ENCODE measurements around the gene HSPB6. TPM values are rescaled to one million over a fixed set of nuclear protein-coding genes. Genes with fewer than 3 reads are reported as not detected.

Gene HSPB6
- total RNA-seq, 1 experiment from 2014 or later: 0.93 TPM

DNA sequence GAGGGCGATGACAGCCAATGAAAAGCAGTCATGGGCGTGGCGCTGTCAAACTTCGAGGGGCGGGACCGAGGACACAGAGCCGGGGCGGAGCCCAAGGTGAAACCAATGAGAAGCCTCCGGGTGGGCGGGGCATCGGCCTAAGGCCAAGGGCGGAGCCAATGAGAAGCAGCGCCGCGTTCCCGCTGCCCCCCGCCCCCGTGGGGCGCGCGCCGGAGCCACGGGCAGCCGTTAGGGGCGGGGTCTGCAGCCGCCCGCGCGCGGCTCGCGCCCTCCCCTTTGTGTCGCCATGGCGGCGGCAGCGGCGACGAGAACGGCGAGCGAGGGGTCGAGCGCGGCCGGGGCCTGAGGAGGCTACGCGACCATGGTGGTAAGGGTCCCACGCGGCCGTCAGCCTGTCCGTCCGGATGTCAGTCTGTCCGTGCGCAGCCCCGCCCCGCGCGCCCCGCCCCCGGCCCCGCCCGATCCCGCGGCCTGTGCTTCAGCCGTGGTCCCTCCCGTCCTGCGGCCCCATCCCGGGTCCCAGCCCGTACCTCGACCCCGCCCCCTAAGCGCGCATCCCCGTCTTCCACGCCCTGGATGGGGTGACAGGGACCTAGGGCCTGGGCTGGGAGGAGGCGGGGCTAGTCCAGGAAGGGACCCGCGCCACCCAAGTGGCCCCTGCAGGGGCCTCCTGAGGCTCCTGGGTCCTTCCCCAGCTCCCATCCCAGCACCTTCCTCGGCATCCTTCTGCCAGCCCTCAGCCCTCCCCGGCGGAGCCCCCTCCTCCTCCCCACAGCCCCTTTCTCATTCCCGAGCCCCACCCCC, 18.7 kb upstream of the HSPB6 start, which contains the start of gene ARHGAP33:
Gene ARHGAP33 (plus strand): TSS at position 267 of the 804 bp plus-strand sequence. CDS start 95 bp downstream, at position 362.
- peaks cover 9 to 16% of the 10 kb centered on the region in 2 experiments; a peak in 3 of 4 replicates for H3K4me1 ChIP-seq (ENCODE audit: control insufficient read depth in 1 of 2, insufficient read depth in 2 of 2, low read length in 2 of 2)
- ChIA-PET RAD21 (ENCODE audit: low non-redundant PET in 1 of 2, low total read pairs in 2 of 2, uncharacterized antibody in 2 of 2, unreplicated experiment in 2 of 2) (no interaction called here), CTCF (no interaction called here), POLR2A (no interaction called here)
- no peaks in the 10 kb centered on the region for H3K9me2 ChIP-seq (ENCODE audit: insufficient read depth)
- H3K36me3 ChIP-seq (ENCODE audit: control insufficient read depth in 1 of 2, insufficient read depth in 2 of 2, low read length in 2 of 2): no peaks in the 10 kb centered on the region
- no peaks in the 10 kb centered on the region for H3K27me3 ChIP-seq (ENCODE audit: insufficient read depth, low read length)
- no peak within 1 kb of the TSS; the same call in 1 of the 2 replicates for H3K27ac ChIP-seq (ENCODE audit: low read depth, low read length)
- BruUV-seq (replicated peaks): no TSS peak
- H3K4me3 ChIP-seq (replicated peaks in 1 of 2; ENCODE audit: low read depth in 1 of 2, low read length in 2 of 2): peak within 1 kb of the TSS; percentile 65 to 67
- peak; percentile 95 for DNase-seq (ENCODE audit: low read depth, low spot score)
- H2AFZ ChIP-seq (ENCODE audit: low read depth, low read length, poor library complexity, severe bottlenecking): peak within 1 kb of the TSS; percentile 17
- peak; percentile 95 for ATAC-seq
- no peaks in the 10 kb centered on the region for H3K9me3 ChIP-seq (ENCODE audit: control insufficient read depth in 1 of 2, insufficient read depth in 1 of 2, low read depth in 1 of 2, low read length in 2 of 2)
- H3K79me2 ChIP-seq (ENCODE audit: insufficient read depth, low read length): 0 out of 2 replicates have a peak, but pooled peaks cover 3% of the 10 kb centered on the region
- peak within 1 kb of the TSS; percentile 51 for H3K9ac ChIP-seq (ENCODE audit: low read length)
- H3K4me2 ChIP-seq (ENCODE audit: low read length): peak within 1 kb of the TSS; percentile 77
- no peak for TF ChIP-seq EGR1 (IDR thresholded peaks at IDR 0.05; ENCODE audit: low read depth)
- peak; percentile 44 for TF ChIP-seq POLR2AphosphoS5 (IDR thresholded peaks at IDR 0.05; ENCODE audit: low read depth, low read length)
- peak; percentile 33; the same call in 1 of the 2 replicates for TF ChIP-seq ZFX (IDR thresholded peaks at IDR 0.05)
- peak; percentile 73 for TF ChIP-seq SP1 (IDR thresholded peaks at IDR 0.05; ENCODE audit: low read depth)
- H4K20me1 ChIP-seq (ENCODE audit: insufficient read depth): no peaks in the 10 kb centered on the region
- intact Hi-C loops (cut with micrococcal nuclease): no loop called here

DNA sequence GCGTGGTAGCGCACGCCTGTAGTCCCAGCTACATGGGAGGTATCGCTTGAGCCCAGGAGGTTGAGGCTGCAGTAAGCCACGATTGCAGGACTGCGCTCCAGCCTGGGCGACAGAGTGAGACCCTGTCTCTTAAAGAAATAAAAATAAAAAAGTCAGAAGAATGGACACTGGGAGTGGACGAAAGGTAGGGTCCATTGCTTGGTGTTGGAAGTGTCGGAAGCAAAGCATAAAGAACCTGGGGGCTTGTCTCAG, 18.1 kb upstream of the HSPB6 start:
- POLR2A ChIA-PET: no interaction called here
- BruUV-seq (replicated peaks): no TSS peak
- CTCF ChIA-PET: no interaction called here
- H3K4me3 ChIP-seq (replicated peaks in 1 of 2; ENCODE audit: low read depth in 1 of 2, low read length in 2 of 2): peak overlapping the region; percentile 15 to 65; a peak in 3 of 4 replicates
- RAD21 ChIA-PET (ENCODE audit: low non-redundant PET in 1 of 2, low total read pairs in 2 of 2, uncharacterized antibody in 2 of 2, unreplicated experiment in 2 of 2): no interaction called here
- no peak for DNase-seq (ENCODE audit: low read depth, low spot score)
- H3K9me2 ChIP-seq (ENCODE audit: insufficient read depth): no peaks in the 10 kb centered on the region
- no peaks in the 10 kb centered on the region for H3K27me3 ChIP-seq (ENCODE audit: insufficient read depth, low read length)
- H4K20me1 ChIP-seq (ENCODE audit: insufficient read depth): no peaks in the 10 kb centered on the region
- peak overlapping the region; percentile 17 for H2AFZ ChIP-seq (ENCODE audit: low read depth, low read length, poor library complexity, severe bottlenecking)
- peaks cover 9 to 16% of the 10 kb centered on the region in 2 experiments; a peak in 3 of 4 replicates for H3K4me1 ChIP-seq (ENCODE audit: control insufficient read depth in 1 of 2, insufficient read depth in 2 of 2, low read length in 2 of 2)
- no peak for ATAC-seq
- intact Hi-C loops (cut with micrococcal nuclease): no loop called here
- no peaks in the 10 kb centered on the region for H3K9me3 ChIP-seq (ENCODE audit: control insufficient read depth in 1 of 2, insufficient read depth in 1 of 2, low read depth in 1 of 2, low read length in 2 of 2)
- H3K27ac ChIP-seq (ENCODE audit: low read depth, low read length): no peak overlapping the region
- peak overlapping the region; percentile 77 for H3K4me2 ChIP-seq (ENCODE audit: low read length)
- TF ChIP-seq, protein P1, sequence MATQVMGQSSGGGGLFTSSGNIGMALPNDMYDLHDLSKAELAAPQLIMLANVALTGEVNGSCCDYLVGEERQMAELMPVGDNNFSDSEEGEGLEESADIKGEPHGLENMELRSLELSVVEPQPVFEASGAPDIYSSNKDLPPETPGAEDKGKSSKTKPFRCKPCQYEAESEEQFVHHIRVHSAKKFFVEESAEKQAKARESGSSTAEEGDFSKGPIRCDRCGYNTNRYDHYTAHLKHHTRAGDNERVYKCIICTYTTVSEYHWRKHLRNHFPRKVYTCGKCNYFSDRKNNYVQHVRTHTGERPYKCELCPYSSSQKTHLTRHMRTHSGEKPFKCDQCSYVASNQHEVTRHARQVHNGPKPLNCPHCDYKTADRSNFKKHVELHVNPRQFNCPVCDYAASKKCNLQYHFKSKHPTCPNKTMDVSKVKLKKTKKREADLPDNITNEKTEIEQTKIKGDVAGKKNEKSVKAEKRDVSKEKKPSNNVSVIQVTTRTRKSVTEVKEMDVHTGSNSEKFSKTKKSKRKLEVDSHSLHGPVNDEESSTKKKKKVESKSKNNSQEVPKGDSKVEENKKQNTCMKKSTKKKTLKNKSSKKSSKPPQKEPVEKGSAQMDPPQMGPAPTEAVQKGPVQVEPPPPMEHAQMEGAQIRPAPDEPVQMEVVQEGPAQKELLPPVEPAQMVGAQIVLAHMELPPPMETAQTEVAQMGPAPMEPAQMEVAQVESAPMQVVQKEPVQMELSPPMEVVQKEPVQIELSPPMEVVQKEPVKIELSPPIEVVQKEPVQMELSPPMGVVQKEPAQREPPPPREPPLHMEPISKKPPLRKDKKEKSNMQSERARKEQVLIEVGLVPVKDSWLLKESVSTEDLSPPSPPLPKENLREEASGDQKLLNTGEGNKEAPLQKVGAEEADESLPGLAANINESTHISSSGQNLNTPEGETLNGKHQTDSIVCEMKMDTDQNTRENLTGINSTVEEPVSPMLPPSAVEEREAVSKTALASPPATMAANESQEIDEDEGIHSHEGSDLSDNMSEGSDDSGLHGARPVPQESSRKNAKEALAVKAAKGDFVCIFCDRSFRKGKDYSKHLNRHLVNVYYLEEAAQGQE (IDR thresholded peaks at IDR 0.05; ENCODE audit: low read depth): no peak
- no peak for TF ChIP-seq CEBPB (IDR thresholded peaks at IDR 0.05; ENCODE audit: low read depth)
- no peak for TF ChIP-seq RAD21 (IDR thresholded peaks at IDR 0.05; ENCODE audit: low read depth)
- no peak for TF ChIP-seq POLR2A (IDR thresholded peaks at IDR 0.05; ENCODE audit: borderline replicate concordance, extremely low read depth, insufficient read depth, insufficient read length)
- TF ChIP-seq SIN3A (IDR thresholded peaks at IDR 0.05; ENCODE audit: low read depth): no peak
- no peak for TF ChIP-seq ELF1 (IDR thresholded peaks at IDR 0.05; ENCODE audit: borderline replicate concordance, low read depth)
- TF ChIP-seq FOSL1 (IDR thresholded peaks at IDR 0.05; ENCODE audit: low read depth): no peak
- TF ChIP-seq, protein P2, sequence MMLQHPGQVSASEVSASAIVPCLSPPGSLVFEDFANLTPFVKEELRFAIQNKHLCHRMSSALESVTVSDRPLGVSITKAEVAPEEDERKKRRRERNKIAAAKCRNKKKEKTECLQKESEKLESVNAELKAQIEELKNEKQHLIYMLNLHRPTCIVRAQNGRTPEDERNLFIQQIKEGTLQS (IDR thresholded peaks at IDR 0.05): no peak
- TF ChIP-seq ZNF274 (IDR thresholded peaks at IDR 0.05; ENCODE audit: low read depth, low read length): no peak
- no peak for TF ChIP-seq JUND (IDR thresholded peaks at IDR 0.05)
- TF ChIP-seq EGR1 (IDR thresholded peaks at IDR 0.05; ENCODE audit: low read depth): no peak
- no peak for TF ChIP-seq CBX3 (IDR thresholded peaks at IDR 0.05; ENCODE audit: low read depth)
- no peak for TF ChIP-seq YY1 (IDR thresholded peaks at IDR 0.05; ENCODE audit: extremely low read depth, insufficient replicate concordance, low read depth, low read length)
- no peak overlapping the region for H3K9ac ChIP-seq (ENCODE audit: low read length)
- H3K36me3 ChIP-seq (ENCODE audit: control insufficient read depth in 1 of 2, insufficient read depth in 2 of 2, low read length in 2 of 2): no peaks in the 10 kb centered on the region
- 0 out of 2 replicates have a peak, but pooled peaks cover 3% of the 10 kb centered on the region for H3K79me2 ChIP-seq (ENCODE audit: insufficient read depth, low read length)
